Bone marrow (tissue), 2 donors: ENCODE results near the gene LIM2.

Experiments used
- DNase-seq, 2 donors: peaks; one replicate each; lab custom pipeline; 2025; lab: John Stamatoyannopoulos, UW

The LIM2 gene

GRCh38 chr19:51365965-51366388, 21.8 kb downstream of the LIM2 start, which contains the start of gene ETFB:
Gene ETFB (minus strand): TSS chr19:51366388. CDS start chr19:51366326, 62 bp downstream.
- no peak for DNase-seq

DNA sequence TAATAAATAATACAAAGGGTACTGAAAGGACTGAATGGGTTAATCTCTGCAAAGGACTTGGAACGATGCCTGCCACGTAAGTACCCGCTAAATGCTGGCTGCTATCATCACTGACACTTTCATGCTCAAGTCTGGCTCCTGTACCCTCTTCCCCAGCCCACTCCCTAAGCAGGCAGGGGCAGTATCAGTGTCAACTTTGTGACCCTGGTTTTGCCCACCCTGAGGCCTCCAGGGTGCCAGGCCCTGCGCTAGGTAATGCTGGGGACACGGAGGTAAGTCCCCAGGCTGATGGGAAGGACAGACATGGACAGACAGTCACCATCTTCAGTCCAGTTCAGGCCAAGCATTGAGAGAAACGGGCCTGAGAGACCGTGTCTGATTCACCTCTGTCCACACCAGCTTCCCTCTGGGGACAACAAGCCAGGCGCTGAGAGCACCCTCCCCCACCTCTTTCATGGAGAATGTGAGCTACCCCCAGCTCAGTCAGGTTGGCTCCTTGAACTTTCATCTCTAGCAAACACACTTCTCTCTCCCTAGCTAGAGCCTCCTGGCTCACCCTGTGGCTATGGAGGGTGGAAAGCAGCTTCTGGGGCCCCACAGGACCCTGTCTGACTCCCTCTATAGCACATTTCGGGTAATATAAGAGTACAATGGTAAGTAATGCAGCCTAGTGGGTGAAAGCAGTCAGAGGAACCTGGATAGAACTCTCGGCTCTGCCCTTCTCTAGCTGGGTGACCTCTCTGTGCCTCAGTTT, 22.4 kb downstream of the LIM2 start:
- peak; percentile 22 to 32 for DNase-seq

DNA sequence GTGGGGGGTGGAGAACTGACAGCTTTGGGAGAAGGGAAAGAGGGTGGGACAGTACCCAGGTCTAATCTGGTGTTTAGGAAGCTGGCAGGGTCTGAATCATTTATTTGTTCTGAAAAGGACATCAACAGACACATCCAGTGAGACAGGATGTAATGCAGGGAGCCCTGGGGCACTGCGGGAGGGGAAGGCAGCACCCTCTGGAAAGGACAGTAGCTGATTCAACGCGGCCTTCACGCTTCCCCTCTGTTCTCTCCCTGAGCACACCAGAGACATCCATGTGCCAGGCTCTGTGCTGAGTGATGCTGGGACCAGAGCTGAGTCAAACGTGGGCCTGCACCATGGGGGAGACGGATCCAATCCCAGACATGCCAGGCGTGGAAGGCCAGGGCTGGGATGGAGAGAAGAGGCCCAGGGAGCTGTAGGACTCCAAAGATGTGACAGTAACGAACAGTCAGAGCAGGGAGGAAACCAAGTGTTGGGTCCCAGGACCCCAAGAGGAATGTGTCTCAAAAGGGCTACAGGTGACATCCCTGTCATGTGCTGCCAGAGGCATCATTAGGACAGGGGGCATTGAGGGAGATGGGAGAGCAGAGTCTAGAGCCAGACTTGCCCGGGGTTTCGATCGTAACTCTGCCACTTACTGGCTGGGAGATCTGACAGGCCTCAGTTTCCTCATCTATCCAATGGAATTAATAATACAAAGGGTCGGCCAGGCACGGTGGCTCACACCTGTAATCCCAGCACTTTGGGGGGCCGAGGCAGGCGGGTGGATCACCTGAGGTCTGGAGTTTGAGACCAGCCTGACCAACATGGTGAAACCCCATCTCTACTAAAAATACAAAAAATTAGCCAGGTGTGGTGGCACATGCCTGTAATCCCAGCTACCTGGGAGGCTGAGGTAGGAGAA, 23.3 kb downstream of the LIM2 start:
- DNase-seq = no peak

- no peak for DNase-seq
These were observed 26.5 kb downstream of the LIM2 start for GRCh38 chr19:51361239-51361638.

GRCh38 chr19:51359294-51359693, 28.5 kb downstream of the LIM2 start:
- no peak for DNase-seq

DNA sequence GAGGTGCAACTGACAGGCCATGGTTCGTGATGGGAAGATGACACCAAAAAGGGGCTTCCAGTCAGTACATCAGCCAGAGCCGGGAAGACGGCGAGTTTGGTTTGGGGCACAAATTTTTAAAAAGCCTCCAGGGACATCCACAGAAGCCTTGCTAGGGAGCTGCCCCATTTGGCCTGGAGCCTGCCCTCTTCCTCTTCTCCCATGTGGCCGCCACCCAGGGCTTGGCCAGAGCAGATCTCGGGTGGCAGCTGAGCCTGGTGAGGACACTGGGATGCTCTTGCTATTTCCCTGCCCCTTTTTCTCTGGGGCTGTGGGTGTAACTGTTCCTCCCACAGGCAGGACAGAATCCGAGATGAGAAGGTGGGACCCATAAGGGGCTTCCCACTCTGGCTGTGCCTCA, 29.8 kb downstream of the LIM2 start:
- no peak for DNase-seq

DNA sequence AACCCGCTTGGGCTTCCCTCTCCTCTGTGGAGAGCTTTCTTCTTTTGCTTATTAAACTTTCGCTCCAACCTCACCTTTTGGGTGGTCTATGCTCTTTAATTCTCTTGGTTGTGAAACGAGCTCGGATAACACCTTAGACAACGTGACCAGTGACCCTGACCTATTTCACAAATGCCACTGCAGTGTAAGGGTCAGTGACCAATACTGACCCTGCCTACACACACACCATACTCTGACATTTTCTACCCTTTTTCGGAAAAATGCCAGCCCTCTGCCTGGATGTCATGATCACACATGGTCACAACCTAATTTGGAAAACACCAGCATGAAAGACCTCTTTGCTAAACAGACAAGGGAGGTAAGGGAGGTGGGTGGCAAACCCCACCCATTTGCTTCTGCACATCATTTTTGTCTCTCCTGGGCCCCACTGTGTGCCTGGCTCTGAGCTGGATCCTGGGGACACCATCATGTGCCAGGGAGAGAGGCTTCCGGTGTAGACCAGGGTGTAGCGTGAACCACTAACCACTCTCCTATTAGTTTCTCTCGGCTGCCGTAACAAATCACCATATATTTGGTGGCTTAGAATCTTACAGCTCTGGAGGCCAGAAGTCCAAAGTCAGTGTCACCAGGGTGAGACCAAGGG, 31.5 kb downstream of the LIM2 start:
- DNase-seq = no peak

DNA sequence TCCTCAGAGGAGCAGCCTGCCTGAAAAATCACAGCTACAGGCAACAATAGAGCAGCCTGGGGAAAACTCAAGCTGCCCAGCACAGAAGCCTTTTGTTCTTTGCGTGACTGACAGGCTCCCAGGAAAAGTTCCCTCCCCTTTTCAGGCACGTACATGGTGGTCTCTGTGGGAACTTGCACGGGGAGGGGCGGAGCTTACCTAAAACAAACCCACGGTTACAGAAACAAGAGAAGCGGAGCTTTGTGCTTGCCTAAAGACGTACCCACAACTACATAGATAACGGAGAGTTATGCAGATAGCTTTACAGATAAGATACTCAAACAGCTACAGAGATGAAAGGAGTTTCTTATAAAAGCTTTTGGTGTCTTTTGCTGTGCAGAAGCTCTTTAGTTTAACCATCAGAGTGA, 33.0 kb downstream of the LIM2 start:
- DNase-seq = no peak

GRCh38 chr19:51354103-51354741, 33.6 kb downstream of the LIM2 start:
- no peak for DNase-seq

- no peak for DNase-seq
These were observed 34.9 kb downstream of the LIM2 start for GRCh38 chr19:51352783-51353360.

- DNase-seq = no peak
These were observed 36.3 kb downstream of the LIM2 start for GRCh38 chr19:51351266-51351990.

DNA sequence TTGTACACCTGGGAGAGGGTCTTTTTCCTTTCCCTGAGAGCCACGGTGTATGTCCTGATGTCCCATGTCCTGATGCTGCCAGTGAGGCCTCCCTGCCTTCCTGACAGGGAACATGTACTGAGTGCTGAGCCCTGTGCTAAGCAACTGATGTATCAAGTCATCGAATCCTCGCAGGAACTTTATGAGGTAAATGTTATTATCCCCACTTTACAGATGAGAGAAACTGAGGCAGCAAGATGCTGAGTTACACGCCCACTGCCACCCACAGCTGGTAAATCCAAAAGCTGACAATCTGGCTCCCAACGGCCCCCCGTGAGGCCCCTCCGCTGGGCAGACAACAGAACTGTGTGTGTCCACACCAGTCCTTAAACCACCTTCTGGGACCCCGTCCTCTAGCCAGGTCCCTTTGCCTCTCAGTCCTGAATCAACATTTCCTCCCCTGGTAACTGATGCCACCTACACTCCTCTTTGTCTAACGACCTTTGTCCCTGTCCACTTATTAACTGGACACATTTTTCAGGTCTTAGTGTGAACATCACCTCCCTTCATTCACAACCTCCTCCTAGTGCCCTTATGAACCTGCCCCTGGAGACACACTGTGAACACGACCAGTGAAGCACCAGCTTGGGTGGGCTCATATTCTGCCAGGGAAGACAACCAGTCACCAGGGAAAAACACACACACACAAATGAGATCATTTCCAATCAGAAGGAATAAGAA, 40.4 kb downstream of the LIM2 start:
- DNase-seq = no peak

GRCh38 chr19:51346742-51347141, 41.0 kb downstream of the LIM2 start:
- DNase-seq = no peak

DNA sequence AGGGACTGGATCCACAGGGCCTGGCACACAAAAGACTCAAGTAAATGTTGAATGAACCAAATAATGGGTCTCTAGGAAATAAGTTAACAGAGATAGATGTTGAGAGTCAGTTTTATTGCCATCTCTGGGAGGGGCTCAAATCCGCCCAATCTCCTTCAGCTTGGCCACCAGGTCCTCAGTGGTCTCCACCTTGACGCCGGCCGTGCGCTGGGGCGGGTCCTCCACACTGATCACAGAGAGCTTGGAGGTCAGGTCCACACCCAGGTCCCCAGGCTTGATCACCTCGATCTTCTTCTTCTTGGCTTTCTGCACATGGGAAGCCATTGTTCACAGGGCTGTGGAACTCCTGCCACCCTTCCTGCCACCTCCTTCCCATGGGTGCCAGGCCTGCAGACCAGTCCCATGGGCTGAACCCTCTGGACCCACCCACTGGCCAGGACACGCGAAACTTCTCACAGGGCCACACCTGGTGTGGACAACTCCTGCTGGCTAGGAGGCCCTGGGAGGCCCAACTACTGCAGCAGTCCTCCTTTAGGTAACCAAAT, 42.6 kb downstream of the LIM2 start:
- no peak for DNase-seq

GRCh38 chr19:51342631-51343569, 44.9 kb downstream of the LIM2 start:
- DNase-seq = no peak

GRCh38 chr19:51341976-51342580, 45.7 kb downstream of the LIM2 start, which contains the start of gene VSIG10L:
Gene VSIG10L (minus strand): TSS chr19:51342139. CDS start chr19:51342124, 15 bp downstream.
- no peak for DNase-seq

DNA sequence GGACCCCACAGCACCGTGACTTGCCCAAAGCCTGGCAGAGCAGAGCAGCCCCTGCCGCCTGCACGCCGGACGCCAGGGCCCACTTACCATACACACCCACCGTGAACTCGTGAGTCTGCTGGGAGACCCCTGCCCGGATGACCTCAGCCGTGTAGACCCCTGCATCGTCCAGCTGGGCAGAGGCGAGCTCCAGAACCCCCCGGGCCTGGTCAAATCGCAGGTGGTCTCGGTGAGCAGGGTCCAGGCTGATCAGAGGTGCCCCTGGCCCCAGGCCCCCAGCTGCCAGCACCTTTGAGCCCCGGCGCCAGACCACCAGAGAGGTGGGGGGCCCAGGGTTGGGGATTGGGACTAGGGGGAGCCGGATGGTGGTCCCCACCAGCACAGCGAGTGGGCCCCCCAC, 46.7 kb downstream of the LIM2 start:
- no peak for DNase-seq
